ENCODE data around the gene CCDC78. TPM values are rescaled to one million over a fixed set of nuclear protein-coding genes. Genes with fewer than 3 reads are reported as not detected.

The CCDC78 gene
- total and polyA plus RNA-seq, 2 of the 4 experiments (the other 2 are of a cell fraction) = 0.54 to 4.6 TPM

- H3K14ac ChIP-seq (replicated peaks; ENCODE audit: low read depth, low read length) = no peak overlapping the region
- no peak overlapping the region for H3K23ac ChIP-seq (ENCODE audit: low read depth, low read length)
- no peak overlapping the region for H3K18ac ChIP-seq (ENCODE audit: low read depth, low read length)
- in situ Hi-C loops (cut with MboI; ENCODE audit: low sequenced_read_pairs) = loop anchor here (5.0 to 25.0 kb wide), 2 partner anchors 77 to 352 kb away; partner anchors contain the start of genes CHTF18, RPUSD1 and SSTR5
- peak overlapping the region; percentile 40 for H2AFZ ChIP-seq (replicated peaks; ENCODE audit: low read length, poor library complexity)
- H3K4me2 ChIP-seq (ENCODE audit: low read depth, low read length) = peak overlapping the region; percentile 11; the same call in 1 of the 2 replicates
- BruUV-seq (replicated peaks) = no TSS peak
- no peaks in the 10 kb centered on the region for H3K36me3 ChIP-seq (ENCODE audit: control insufficient read depth, insufficient read depth, low read length)
- H2BK20ac ChIP-seq (ENCODE audit: low read depth, low read length) = no peak overlapping the region
- H2BK5ac ChIP-seq (ENCODE audit: low read depth, low read length, poor library complexity, severe bottlenecking) = no peak overlapping the region
- H3K9ac ChIP-seq (ENCODE audit: low read depth, low read length) = no peak overlapping the region
- dilution Hi-C loops (cut with HindIII; ENCODE audit: low sequenced_read_pairs, unreplicated experiment) = no loop called here
- H2AK5ac ChIP-seq (ENCODE audit: low read depth, low read length) = no peak overlapping the region
- no peak overlapping the region for H2BK15ac ChIP-seq (ENCODE audit: low read depth, low read length)
- H3K56ac ChIP-seq (ENCODE audit: extremely low read depth, insufficient read depth, low read length) = no peak overlapping the region
- POLR2A ChIA-PET (ENCODE audit: unreplicated experiment) = interaction anchor here (0.6 kb wide), 1 partner anchor 10 kb away, joined by 4 read pairs; no protein-coding TSS in a partner anchor
- 7% methylated on average over 6 of the region's 30 CpGs; no CpG with 5 or more reads in 1 of the 2 experiments for whole genome bisulfite sequencing, 2 experiments (ENCODE audit: extremely low coverage in 2 of 2, insufficient read length in 1 of 2)
- no peaks in the 10 kb centered on the region for H3K9me1 ChIP-seq (ENCODE audit: insufficient read depth, low read length)
- no peaks in the 10 kb centered on the region for H3K9me3 ChIP-seq (ENCODE audit: control insufficient read depth, insufficient read depth, low read length)
- peaks cover 14% of the 10 kb centered on the region; the same call in 1 of the 2 replicates for H4K20me1 ChIP-seq (ENCODE audit: insufficient read depth, low read length)
- DNase-seq (peak; percentile 88), ATAC-seq (ENCODE audit: low read depth) (peak; percentile 25)
- intact Hi-C loops (cut with micrococcal nuclease) = loop anchor here (5.0 kb wide), 1 partner anchor 272 kb away; the partner anchor contains the start of gene SOX8
- peaks cover 8% of the 10 kb centered on the region; the same call in 1 of the 2 replicates for H3K4me1 ChIP-seq (ENCODE audit: control insufficient read depth, insufficient read depth, low read length)
- no peaks in the 10 kb centered on the region for H3K79me1 ChIP-seq (ENCODE audit: low read depth in 1 of 2, low read length in 2 of 2)
- no peak overlapping the region for H3K27ac ChIP-seq (ENCODE audit: insufficient read depth, low read length)
- H3K4me3 ChIP-seq (ENCODE audit: insufficient read depth, low read depth, low read length) = no peak overlapping the region
- H4K5ac ChIP-seq (ENCODE audit: low read depth, low read length) = no peak overlapping the region
- no peak overlapping the region for H3K4ac ChIP-seq (ENCODE audit: low read depth, low read length)
- H4K91ac ChIP-seq (ENCODE audit: insufficient read depth, low read depth, low read length) = no peak overlapping the region
- TF ChIP-seq MAZ (IDR thresholded peaks at IDR 0.05; ENCODE audit: borderline replicate concordance, low read depth, low read length) = no peak
- TF ChIP-seq NFE2L2 (IDR thresholded peaks at IDR 0.05; ENCODE audit: low read depth, low read length) = peak; percentile 57; the same call in 1 of the 2 replicates
- peak; percentile 69 for TF ChIP-seq FOS (IDR thresholded peaks at IDR 0.05; ENCODE audit: low read depth, low read length)
- no peak for TF ChIP-seq MAFK (IDR thresholded peaks at IDR 0.05; ENCODE audit: low read depth, low read length)
- no peak for TF ChIP-seq RAD21 (IDR thresholded peaks at IDR 0.05; ENCODE audit: low read length)
- no peak for TF ChIP-seq CEBPB (IDR thresholded peaks at IDR 0.05; ENCODE audit: low read depth, low read length)
- TF ChIP-seq MXI1 (IDR thresholded peaks at IDR 0.05; ENCODE audit: borderline replicate concordance, low read depth, low read length) = peak; percentile 100
- TF ChIP-seq RCOR1 (IDR thresholded peaks at IDR 0.05; ENCODE audit: insufficient replicate concordance, low read length) = no peak
- 0 out of 2 replicates have a peak, but pooled peaks have one; percentile 28 for TF ChIP-seq BHLHE40 (IDR thresholded peaks at IDR 0.05; ENCODE audit: low read depth, low read length)
- no peak for TF ChIP-seq RFX5 (IDR thresholded peaks at IDR 0.05; ENCODE audit: low read depth, low read length)
- TF ChIP-seq, protein P1, sequence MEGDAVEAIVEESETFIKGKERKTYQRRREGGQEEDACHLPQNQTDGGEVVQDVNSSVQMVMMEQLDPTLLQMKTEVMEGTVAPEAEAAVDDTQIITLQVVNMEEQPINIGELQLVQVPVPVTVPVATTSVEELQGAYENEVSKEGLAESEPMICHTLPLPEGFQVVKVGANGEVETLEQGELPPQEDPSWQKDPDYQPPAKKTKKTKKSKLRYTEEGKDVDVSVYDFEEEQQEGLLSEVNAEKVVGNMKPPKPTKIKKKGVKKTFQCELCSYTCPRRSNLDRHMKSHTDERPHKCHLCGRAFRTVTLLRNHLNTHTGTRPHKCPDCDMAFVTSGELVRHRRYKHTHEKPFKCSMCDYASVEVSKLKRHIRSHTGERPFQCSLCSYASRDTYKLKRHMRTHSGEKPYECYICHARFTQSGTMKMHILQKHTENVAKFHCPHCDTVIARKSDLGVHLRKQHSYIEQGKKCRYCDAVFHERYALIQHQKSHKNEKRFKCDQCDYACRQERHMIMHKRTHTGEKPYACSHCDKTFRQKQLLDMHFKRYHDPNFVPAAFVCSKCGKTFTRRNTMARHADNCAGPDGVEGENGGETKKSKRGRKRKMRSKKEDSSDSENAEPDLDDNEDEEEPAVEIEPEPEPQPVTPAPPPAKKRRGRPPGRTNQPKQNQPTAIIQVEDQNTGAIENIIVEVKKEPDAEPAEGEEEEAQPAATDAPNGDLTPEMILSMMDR (conservative IDR thresholded peaks at IDR 0.05; ENCODE audit: low read depth, low read length) = no peak
- H3K27me3 ChIP-seq (ENCODE audit: control insufficient read depth, insufficient read depth, low read length) = peaks cover 26% of the 10 kb centered on the region
- CTCF ChIA-PET = no interaction called here
- no peak overlapping the region for H2AK9ac ChIP-seq (replicated peaks; ENCODE audit: low read depth, low read length, poor library complexity)
- no peak overlapping the region for H4K8ac ChIP-seq (ENCODE audit: low read depth in 2 of 2, low read length in 2 of 2)
- no peak overlapping the region for H2BK120ac ChIP-seq (ENCODE audit: low read depth, low read length)
These were observed 16.4 kb downstream of the CCDC78 start for GRCh38 chr16:709566-710499.

Measured in IMR-90 (cell line).